Measurements from ENCODE around the gene CUEDC2.

The CUEDC2 gene

DNA sequence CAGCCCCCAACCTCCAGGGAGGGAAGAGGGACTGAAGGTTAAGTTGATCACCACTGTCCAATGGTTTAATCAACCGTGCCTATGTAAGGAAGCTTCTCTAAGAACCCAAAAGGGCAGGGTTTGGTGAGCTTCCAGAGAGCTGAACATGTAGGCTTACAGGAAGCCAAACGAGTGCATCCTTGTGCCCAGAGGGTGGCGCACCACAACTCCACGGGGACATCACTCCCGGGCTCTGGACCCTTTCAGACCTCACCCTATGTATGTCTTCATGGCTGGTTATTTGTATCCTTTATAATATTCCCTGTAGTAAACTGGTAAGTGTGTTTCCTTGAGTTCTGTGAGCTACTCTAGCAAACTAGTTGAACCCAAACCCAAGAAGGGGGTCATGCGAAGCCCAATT lies 48.3 kb downstream of the CUEDC2 start:
- peak; percentile 48 for DNase-seq (ENCODE audit: extremely low spot score)
- ChIA-PET CTCF (interaction anchor here (0.6 to 2.5 kb wide), 10 partner anchors 10 to 191 kb away, joined by 3 to 18 read pairs (median 5); no protein-coding TSS in a partner anchor), POLR2A (interaction anchor here (0.8 kb wide), 1 partner anchor 11 kb away, joined by 4 read pairs; the partner anchor contains the start of gene NFKB2)
- TF ChIP-seq L3MBTL2 (conservative IDR thresholded peaks at IDR 0.05) (no peak), TARDBP (IDR thresholded peaks at IDR 0.05) (no peak), SUZ12 (IDR thresholded peaks at IDR 0.05) (no peak), ARNT (IDR thresholded peaks at IDR 0.05) (no peak), LEF1 (IDR thresholded peaks at IDR 0.05; ENCODE audit: borderline replicate concordance) (no peak)

- POLR2A ChIA-PET, result no interaction called here
- TF ChIP-seq ELF4 (IDR thresholded peaks at IDR 0.05), result no peak
- DNase-seq (ENCODE audit: extremely low spot score), result no peak
- CTCF ChIA-PET, result interaction anchor here (0.6 to 1.2 kb wide), 2 partner anchors 34 to 163 kb away, joined by 3 read pairs; no protein-coding TSS in a partner anchor
These were observed 49.5 kb downstream of the CUEDC2 start for GRCh38 chr10:102382871-102383270.

GRCh38 chr10:102381983-102382382 lies 50.4 kb downstream of the CUEDC2 start:
- TF ChIP-seq CTBP1 (IDR thresholded peaks at IDR 0.05; ENCODE audit: borderline replicate concordance) (no peak), ARNT (IDR thresholded peaks at IDR 0.05) (no peak), FOXK2 (IDR thresholded peaks at IDR 0.05) (no peak), TARDBP (IDR thresholded peaks at IDR 0.05) (no peak), ELF4 (IDR thresholded peaks at IDR 0.05) (no peak), FOXA1 (IDR thresholded peaks at IDR 0.05) (no peak), NFRKB (IDR thresholded peaks at IDR 0.05) (no peak), SUZ12 (IDR thresholded peaks at IDR 0.05) (no peak), BHLHE40 (IDR thresholded peaks at IDR 0.05; ENCODE audit: borderline replicate concordance) (no peak), LEF1 (IDR thresholded peaks at IDR 0.05; ENCODE audit: borderline replicate concordance) (no peak), FOXM1 (IDR thresholded peaks at IDR 0.05; ENCODE audit: borderline replicate concordance) (no peak), HDGF (IDR thresholded peaks at IDR 0.05; ENCODE audit: borderline replicate concordance) (no peak), SP1 (IDR thresholded peaks at IDR 0.05) (no peak), L3MBTL2 (conservative IDR thresholded peaks at IDR 0.05) (no peak), ZNF384 (IDR thresholded peaks at IDR 0.05) (no peak)
- TF ChIP-seq, protein P1, sequence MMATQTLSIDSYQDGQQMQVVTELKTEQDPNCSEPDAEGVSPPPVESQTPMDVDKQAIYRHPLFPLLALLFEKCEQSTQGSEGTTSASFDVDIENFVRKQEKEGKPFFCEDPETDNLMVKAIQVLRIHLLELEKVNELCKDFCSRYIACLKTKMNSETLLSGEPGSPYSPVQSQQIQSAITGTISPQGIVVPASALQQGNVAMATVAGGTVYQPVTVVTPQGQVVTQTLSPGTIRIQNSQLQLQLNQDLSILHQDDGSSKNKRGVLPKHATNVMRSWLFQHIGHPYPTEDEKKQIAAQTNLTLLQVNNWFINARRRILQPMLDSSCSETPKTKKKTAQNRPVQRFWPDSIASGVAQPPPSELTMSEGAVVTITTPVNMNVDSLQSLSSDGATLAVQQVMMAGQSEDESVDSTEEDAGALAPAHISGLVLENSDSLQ (IDR thresholded peaks at IDR 0.05), result no peak
- ChIA-PET CTCF (interaction anchor here (0.6 to 1.7 kb wide), 3 partner anchors 9 to 163 kb away, joined by 3 to 5 read pairs (median 3); no protein-coding TSS in a partner anchor), POLR2A (no interaction called here)
- no peak for DNase-seq (ENCODE audit: extremely low spot score)

DNA sequence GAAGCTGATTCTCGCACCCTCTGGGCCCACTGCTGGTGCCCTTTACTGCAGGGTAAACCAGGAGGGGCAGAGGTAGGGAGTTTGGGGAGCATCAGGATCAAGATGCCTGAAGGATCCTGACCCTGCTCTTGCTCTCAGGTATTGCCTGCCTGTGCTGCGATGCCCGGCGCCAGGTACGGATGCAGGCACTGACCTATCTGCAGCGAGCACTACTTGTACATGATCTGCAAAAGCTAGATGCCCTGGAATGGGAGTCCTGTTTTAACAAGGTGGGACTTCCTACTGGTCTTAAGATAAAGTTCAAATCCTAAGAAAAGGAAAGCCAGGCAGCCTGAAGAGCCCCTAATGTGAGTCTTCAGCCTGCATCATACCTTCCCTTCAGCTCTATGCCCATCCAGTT lies 53.0 kb downstream of the CUEDC2 start:
- CTCF ChIA-PET, result interaction anchor here (0.6 kb wide), 1 partner anchor 53 kb away, joined by 3 read pairs; the partner anchor contains the start of gene CUEDC2
- no peak for DNase-seq (ENCODE audit: extremely low spot score)
- TF ChIP-seq, protein P1 (IDR thresholded peaks at IDR 0.05), result no peak
- TF ChIP-seq SUZ12 (IDR thresholded peaks at IDR 0.05) (no peak), FOXM1 (IDR thresholded peaks at IDR 0.05; ENCODE audit: borderline replicate concordance) (no peak), LEF1 (IDR thresholded peaks at IDR 0.05; ENCODE audit: borderline replicate concordance) (no peak), ARNT (IDR thresholded peaks at IDR 0.05) (no peak), FOXK2 (IDR thresholded peaks at IDR 0.05) (no peak), HDGF (IDR thresholded peaks at IDR 0.05; ENCODE audit: borderline replicate concordance) (no peak), BHLHE40 (IDR thresholded peaks at IDR 0.05; ENCODE audit: borderline replicate concordance) (no peak), FOXA1 (IDR thresholded peaks at IDR 0.05) (no peak), TARDBP (IDR thresholded peaks at IDR 0.05) (no peak), L3MBTL2 (conservative IDR thresholded peaks at IDR 0.05) (no peak), ELF4 (IDR thresholded peaks at IDR 0.05) (no peak), NFRKB (IDR thresholded peaks at IDR 0.05) (no peak), ZNF384 (IDR thresholded peaks at IDR 0.05) (no peak), SP1 (IDR thresholded peaks at IDR 0.05) (no peak), CTBP1 (IDR thresholded peaks at IDR 0.05; ENCODE audit: borderline replicate concordance) (no peak)
- POLR2A ChIA-PET, result no interaction called here

GRCh38 chr10:102376901-102377300 lies 55.5 kb downstream of the CUEDC2 start:
- ChIA-PET POLR2A (no interaction called here), CTCF (no interaction called here)
- no peak for DNase-seq (ENCODE audit: extremely low spot score)
- TF ChIP-seq L3MBTL2 (conservative IDR thresholded peaks at IDR 0.05) (no peak), TARDBP (IDR thresholded peaks at IDR 0.05) (no peak), CTBP1 (IDR thresholded peaks at IDR 0.05; ENCODE audit: borderline replicate concordance) (no peak), HDGF (IDR thresholded peaks at IDR 0.05; ENCODE audit: borderline replicate concordance) (no peak), ARNT (IDR thresholded peaks at IDR 0.05) (no peak), LEF1 (IDR thresholded peaks at IDR 0.05; ENCODE audit: borderline replicate concordance) (no peak), FOXK2 (IDR thresholded peaks at IDR 0.05) (no peak), ELF4 (IDR thresholded peaks at IDR 0.05) (no peak), FOXM1 (IDR thresholded peaks at IDR 0.05; ENCODE audit: borderline replicate concordance) (no peak), SUZ12 (IDR thresholded peaks at IDR 0.05) (no peak), NFRKB (IDR thresholded peaks at IDR 0.05) (no peak), ZNF384 (IDR thresholded peaks at IDR 0.05) (no peak), FOXA1 (IDR thresholded peaks at IDR 0.05) (no peak), BHLHE40 (IDR thresholded peaks at IDR 0.05; ENCODE audit: borderline replicate concordance) (no peak), SP1 (IDR thresholded peaks at IDR 0.05) (no peak)
- TF ChIP-seq, protein P1 (IDR thresholded peaks at IDR 0.05), result no peak

DNA sequence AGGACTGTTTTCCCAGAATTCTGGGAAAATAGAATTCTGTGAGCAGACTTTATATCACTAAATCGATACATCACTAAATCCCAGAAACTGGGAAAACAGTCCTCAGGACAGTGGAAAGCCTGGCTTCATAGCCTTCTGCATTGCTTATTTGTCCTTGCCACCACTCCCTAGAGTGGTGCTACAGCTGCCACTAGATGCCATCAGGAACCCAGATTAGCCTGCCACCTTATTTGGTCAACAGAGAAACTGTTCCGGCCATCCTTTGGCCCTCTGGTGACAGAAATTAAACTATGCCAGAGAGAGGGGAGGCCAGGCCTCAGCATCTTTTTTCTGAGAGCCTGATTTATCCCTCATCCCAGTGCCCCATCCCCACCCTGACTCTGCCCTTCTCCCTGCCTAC lies 56.5 kb downstream of the CUEDC2 start:
- no peak for DNase-seq (ENCODE audit: extremely low spot score)
- ChIA-PET CTCF (interaction anchor here (0.7 kb wide), 1 partner anchor 108 kb away, joined by 3 read pairs; no protein-coding TSS in a partner anchor), POLR2A (no interaction called here)
- TF ChIP-seq FOXK2 (IDR thresholded peaks at IDR 0.05) (no peak), ZNF384 (IDR thresholded peaks at IDR 0.05) (no peak), NFRKB (IDR thresholded peaks at IDR 0.05) (no peak), FOXA1 (IDR thresholded peaks at IDR 0.05) (no peak), HDGF (IDR thresholded peaks at IDR 0.05; ENCODE audit: borderline replicate concordance) (no peak), BHLHE40 (IDR thresholded peaks at IDR 0.05; ENCODE audit: borderline replicate concordance) (no peak), TARDBP (IDR thresholded peaks at IDR 0.05) (no peak), ARNT (IDR thresholded peaks at IDR 0.05) (no peak), L3MBTL2 (conservative IDR thresholded peaks at IDR 0.05) (no peak), FOXM1 (IDR thresholded peaks at IDR 0.05; ENCODE audit: borderline replicate concordance) (no peak), SP1 (IDR thresholded peaks at IDR 0.05) (no peak), SUZ12 (IDR thresholded peaks at IDR 0.05) (no peak), CTBP1 (IDR thresholded peaks at IDR 0.05; ENCODE audit: borderline replicate concordance) (no peak), ELF4 (IDR thresholded peaks at IDR 0.05) (no peak), LEF1 (IDR thresholded peaks at IDR 0.05; ENCODE audit: borderline replicate concordance) (no peak)
- TF ChIP-seq, protein P1 (IDR thresholded peaks at IDR 0.05), result no peak
